ENCODE measurements around the gene LPAR1.

LPAR1 gene

DNA sequence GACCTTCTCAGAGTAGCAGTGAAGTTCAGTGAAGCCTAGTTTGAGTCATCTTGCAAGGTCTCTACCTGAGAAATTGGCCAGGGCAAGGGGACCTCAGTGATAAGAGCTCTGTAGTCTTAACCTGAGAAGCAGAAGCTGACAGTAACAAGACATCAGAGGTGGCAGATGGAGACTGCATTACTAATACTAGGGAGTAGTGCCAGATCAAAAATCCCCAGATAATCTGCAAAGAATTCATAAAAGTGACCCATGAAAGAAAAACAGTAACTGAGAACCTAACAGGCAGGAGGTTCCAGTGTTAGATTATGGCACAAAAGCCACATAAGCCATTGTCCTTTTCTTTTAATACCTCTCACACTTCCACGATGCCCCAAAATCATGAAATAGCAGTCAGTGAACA is 194.1 kb downstream of the LPAR1 start:
- no peak overlapping the region for H3K4me3 ChIP-seq (replicated peaks; ENCODE audit: insufficient read depth, low read length)
- TF ChIP-seq SPI1 (IDR thresholded peaks at IDR 0.05; ENCODE audit: borderline replicate concordance, low read depth) (no peak), POLR2AphosphoS5 (IDR thresholded peaks at IDR 0.05; ENCODE audit: low read depth) (no peak), GABPA (IDR thresholded peaks at IDR 0.05; ENCODE audit: low read depth) (no peak), CTCF (IDR thresholded peaks at IDR 0.05; ENCODE audit: insufficient read depth, low read length) (no peak)
- TF ChIP-seq, protein P1, sequence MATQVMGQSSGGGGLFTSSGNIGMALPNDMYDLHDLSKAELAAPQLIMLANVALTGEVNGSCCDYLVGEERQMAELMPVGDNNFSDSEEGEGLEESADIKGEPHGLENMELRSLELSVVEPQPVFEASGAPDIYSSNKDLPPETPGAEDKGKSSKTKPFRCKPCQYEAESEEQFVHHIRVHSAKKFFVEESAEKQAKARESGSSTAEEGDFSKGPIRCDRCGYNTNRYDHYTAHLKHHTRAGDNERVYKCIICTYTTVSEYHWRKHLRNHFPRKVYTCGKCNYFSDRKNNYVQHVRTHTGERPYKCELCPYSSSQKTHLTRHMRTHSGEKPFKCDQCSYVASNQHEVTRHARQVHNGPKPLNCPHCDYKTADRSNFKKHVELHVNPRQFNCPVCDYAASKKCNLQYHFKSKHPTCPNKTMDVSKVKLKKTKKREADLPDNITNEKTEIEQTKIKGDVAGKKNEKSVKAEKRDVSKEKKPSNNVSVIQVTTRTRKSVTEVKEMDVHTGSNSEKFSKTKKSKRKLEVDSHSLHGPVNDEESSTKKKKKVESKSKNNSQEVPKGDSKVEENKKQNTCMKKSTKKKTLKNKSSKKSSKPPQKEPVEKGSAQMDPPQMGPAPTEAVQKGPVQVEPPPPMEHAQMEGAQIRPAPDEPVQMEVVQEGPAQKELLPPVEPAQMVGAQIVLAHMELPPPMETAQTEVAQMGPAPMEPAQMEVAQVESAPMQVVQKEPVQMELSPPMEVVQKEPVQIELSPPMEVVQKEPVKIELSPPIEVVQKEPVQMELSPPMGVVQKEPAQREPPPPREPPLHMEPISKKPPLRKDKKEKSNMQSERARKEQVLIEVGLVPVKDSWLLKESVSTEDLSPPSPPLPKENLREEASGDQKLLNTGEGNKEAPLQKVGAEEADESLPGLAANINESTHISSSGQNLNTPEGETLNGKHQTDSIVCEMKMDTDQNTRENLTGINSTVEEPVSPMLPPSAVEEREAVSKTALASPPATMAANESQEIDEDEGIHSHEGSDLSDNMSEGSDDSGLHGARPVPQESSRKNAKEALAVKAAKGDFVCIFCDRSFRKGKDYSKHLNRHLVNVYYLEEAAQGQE (IDR thresholded peaks at IDR 0.05; ENCODE audit: insufficient replicate concordance, low read depth): no peak
- no peak overlapping the region for H3K27ac ChIP-seq (replicated peaks)
- DNase-seq (ENCODE audit: low read depth in 1 of 2, low spot score in 1 of 2): no peak
- no peaks in the 10 kb centered on the region for H3K27me3 ChIP-seq (ENCODE audit: insufficient read depth, poor library complexity, severe bottlenecking)

DNA sequence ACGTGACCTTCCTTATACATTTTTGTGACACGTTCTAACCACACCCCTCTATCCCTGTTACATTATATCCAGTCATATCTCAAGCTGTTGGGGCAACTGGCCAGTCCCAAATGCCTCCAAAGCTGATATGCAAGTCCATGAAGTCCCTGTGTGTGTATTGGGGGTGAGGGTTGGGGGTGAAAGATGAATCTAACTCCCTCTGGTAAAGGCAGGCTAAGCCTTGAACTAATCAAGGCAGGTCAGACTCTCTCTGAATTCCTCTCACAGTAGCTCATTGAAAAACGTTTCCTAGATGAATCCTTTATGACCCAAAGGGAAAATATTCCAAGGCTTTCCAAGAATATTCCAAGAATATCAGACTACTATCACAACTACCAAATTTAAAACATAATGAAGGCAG is 195.3 kb downstream of the LPAR1 start:
- no peak overlapping the region for H3K27ac ChIP-seq (replicated peaks)
- H3K4me3 ChIP-seq (replicated peaks; ENCODE audit: insufficient read depth, low read length): no peak overlapping the region
- TF ChIP-seq, protein P1 (IDR thresholded peaks at IDR 0.05; ENCODE audit: insufficient replicate concordance, low read depth): no peak
- no peak for TF ChIP-seq POLR2AphosphoS5 (IDR thresholded peaks at IDR 0.05; ENCODE audit: low read depth)
- TF ChIP-seq GABPA (IDR thresholded peaks at IDR 0.05; ENCODE audit: low read depth): no peak
- TF ChIP-seq CTCF (IDR thresholded peaks at IDR 0.05; ENCODE audit: insufficient read depth, low read length): no peak
- no peak for TF ChIP-seq SPI1 (IDR thresholded peaks at IDR 0.05; ENCODE audit: borderline replicate concordance, low read depth)
- no peak for DNase-seq (ENCODE audit: low read depth in 1 of 2, low spot score in 1 of 2)
- no peaks in the 10 kb centered on the region for H3K27me3 ChIP-seq (ENCODE audit: insufficient read depth, poor library complexity, severe bottlenecking)

- TF ChIP-seq SPI1 (IDR thresholded peaks at IDR 0.05; ENCODE audit: borderline replicate concordance, low read depth) (no peak), CTCF (IDR thresholded peaks at IDR 0.05; ENCODE audit: insufficient read depth, low read length) (no peak), POLR2AphosphoS5 (IDR thresholded peaks at IDR 0.05; ENCODE audit: low read depth) (no peak), GABPA (IDR thresholded peaks at IDR 0.05; ENCODE audit: low read depth) (no peak)
- TF ChIP-seq, protein P1 (IDR thresholded peaks at IDR 0.05; ENCODE audit: insufficient replicate concordance, low read depth): no peak
- no peak overlapping the region for H3K4me3 ChIP-seq (replicated peaks; ENCODE audit: insufficient read depth, low read length)
- no peak for DNase-seq (ENCODE audit: low read depth in 1 of 2, low spot score in 1 of 2)
- H3K27ac ChIP-seq (replicated peaks): no peak overlapping the region
- H3K27me3 ChIP-seq (ENCODE audit: insufficient read depth, poor library complexity, severe bottlenecking): no peaks in the 10 kb centered on the region
Measured at GRCh38 chr9:110842169-110842568, 196.1 kb downstream of the LPAR1 start.
